Adipocyte (in vitro differentiated cells): ENCODE results near the gene MSH4.
A peak's percentile ranks its signal among the peaks of the same experiment; 100 is the strongest.
"Not testable (repeated sequence)": the region's sequence is repeated elsewhere in the genome, so short reads cannot be mapped to it uniquely, and the experiment has no call there.

Experiments
- DNase-seq: peaks from one replicate; pipeline ENCODE4 v3.0.0-alpha.2; 2015; ENCODE audit warnings: low read depth
- H3K27me3 ChIP-seq: replicated peaks from 2 replicates; pipeline ENCODE4 v1.7.0; 2013; ENCODE audit warnings: mild to moderate bottlenecking, low read length, moderate library complexity; ENCODE audit not compliant: control insufficient read depth, insufficient read depth
- H3K36me3 ChIP-seq: 2 replicates; pipeline ENCODE4 v1.7.0; 2013; ENCODE audit warnings: low read length, mild to moderate bottlenecking, moderate library complexity; ENCODE audit not compliant: control insufficient read depth, insufficient read depth, severe bottlenecking
- H3K4me1 ChIP-seq: 2 replicates; pipeline ENCODE4 v1.7.0; 2013; ENCODE audit warnings: mild to moderate bottlenecking, low read length, moderate library complexity; ENCODE audit not compliant: control insufficient read depth, insufficient read depth
- H3K4me3 ChIP-seq: 2 replicates; pipeline ENCODE4 v1.7.0; 2013; ENCODE audit warnings: mild to moderate bottlenecking, low read length, moderate library complexity
- H3K9ac ChIP-seq: 2 replicates; pipeline ENCODE4 v1.7.0; 2013; ENCODE audit warnings: mild to moderate bottlenecking, low read length, moderate library complexity
- H3K9me3 ChIP-seq: 2 replicates; pipeline ENCODE4 v1.7.0; 2013; ENCODE audit warnings: mild to moderate bottlenecking, low read length, moderate library complexity; ENCODE audit not compliant: control insufficient read depth

MSH4 gene

DNA sequence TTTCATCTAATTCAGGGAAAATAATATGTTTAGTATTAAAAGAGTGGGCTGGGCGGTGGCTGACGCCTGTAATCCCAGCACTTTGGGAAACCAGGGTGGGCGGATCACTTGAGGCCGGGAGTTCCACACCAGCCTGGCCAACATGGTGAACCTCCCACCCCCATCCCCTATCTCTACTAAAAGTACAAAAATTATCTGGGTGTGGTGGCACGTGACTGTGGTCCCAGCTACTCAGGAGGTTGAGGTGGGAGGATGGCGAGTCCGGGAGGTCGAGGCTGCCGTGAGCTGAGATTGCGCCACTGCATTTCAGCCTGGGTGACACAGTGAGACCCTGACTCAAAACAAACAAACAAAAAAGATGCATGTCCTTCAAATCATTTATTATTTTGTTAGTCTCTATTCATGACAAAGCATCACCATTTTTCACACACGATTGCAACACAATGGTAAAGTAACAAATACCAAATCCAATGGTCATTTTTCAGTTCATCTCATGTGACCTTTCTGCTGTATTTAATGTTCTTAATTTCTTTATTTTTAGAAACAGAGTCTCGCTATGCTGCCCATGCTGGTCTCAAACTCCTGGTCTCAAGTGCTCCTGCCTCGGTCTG is 1.0 kb downstream of the MSH4 start:
- Histone ChIP-seq H3K36me3 (peaks cover 42% of the 10 kb centered on the region), H3K9ac (no peak overlapping the region), H3K4me3 (no peak overlapping the region), H3K9me3 (no peaks in the 10 kb centered on the region), H3K27me3 (no peaks in the 10 kb centered on the region), H3K4me1 (peaks cover 2% of the 10 kb centered on the region)
- peak; percentile 23 for DNase-seq

- not testable (repeated sequence) for DNase-seq, H3K9me3 ChIP-seq, H3K27me3 ChIP-seq, H3K9ac ChIP-seq, H3K4me1 ChIP-seq, H3K4me3 ChIP-seq, H3K36me3 ChIP-seq
These were observed 4.8 kb downstream of the MSH4 start for GRCh38 chr1:75801480-75801879.

DNA sequence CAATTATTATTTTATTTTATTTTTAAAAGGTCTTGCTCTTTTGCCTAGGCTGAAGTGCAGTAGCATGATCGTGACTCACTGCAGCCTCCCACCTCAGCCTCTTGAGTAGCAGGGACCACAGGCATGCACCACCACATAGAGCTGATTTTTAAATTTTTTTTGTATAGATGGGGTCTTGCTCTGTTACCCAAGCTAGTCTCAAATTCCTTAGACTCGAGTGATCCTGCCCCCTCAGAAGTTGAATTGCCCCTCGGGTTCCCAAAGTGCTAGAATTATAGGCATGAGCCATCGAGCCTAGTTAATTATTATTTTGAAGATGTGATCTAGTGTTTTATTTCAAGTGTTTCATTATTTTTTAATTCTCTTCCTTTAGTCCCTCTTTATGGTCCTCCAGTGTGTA is 12.2 kb downstream of the MSH4 start:
- Histone ChIP-seq H3K9ac (no peak overlapping the region), H3K27me3 (no peaks in the 10 kb centered on the region), H3K9me3 (no peaks in the 10 kb centered on the region), H3K4me3 (no peak overlapping the region), H3K36me3 (no peaks in the 10 kb centered on the region), H3K4me1 (no peaks in the 10 kb centered on the region)
- DNase-seq: no peak

- DNase-seq, H3K27me3 ChIP-seq, H3K9me3 ChIP-seq, H3K9ac ChIP-seq, H3K36me3 ChIP-seq, H3K4me3 ChIP-seq, H3K4me1 ChIP-seq: not testable (repeated sequence)
These were observed 13.4 kb downstream of the MSH4 start for GRCh38 chr1:75810113-75810512.

- Histone ChIP-seq H3K27me3 (no peaks in the 10 kb centered on the region), H3K9me3 (no peaks in the 10 kb centered on the region), H3K4me3 (no peak overlapping the region), H3K4me1 (no peaks in the 10 kb centered on the region), H3K9ac (no peak overlapping the region), H3K36me3 (no peaks in the 10 kb centered on the region)
- DNase-seq: no peak
These were observed 14.7 kb downstream of the MSH4 start for GRCh38 chr1:75811211-75811981.

DNA sequence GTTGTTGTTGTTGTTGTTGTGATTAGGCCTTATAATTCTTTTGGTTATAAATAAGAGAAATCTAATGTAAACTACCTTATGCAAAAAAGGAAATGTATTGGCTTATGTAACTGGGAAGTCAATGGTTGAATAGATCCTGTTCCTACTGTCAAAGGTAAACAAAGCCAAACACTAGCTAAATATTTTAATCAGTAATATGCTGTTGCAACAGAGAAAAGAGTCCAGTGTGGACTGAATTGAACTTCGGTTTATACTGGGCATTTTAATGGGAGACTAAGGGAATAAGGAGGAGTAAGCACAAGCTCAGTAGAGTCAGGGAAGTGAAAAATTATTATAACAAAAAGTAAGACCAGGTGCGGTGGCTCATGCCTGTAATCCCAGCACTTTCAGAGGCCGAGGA is 15.4 kb downstream of the MSH4 start:
- no peaks in the 10 kb centered on the region for H3K27me3 ChIP-seq
- no peaks in the 10 kb centered on the region for H3K36me3 ChIP-seq
- no peaks in the 10 kb centered on the region for H3K4me1 ChIP-seq
- H3K9ac ChIP-seq: no peak overlapping the region
- DNase-seq: no peak
- no peaks in the 10 kb centered on the region for H3K9me3 ChIP-seq
- H3K4me3 ChIP-seq: no peak overlapping the region

DNA sequence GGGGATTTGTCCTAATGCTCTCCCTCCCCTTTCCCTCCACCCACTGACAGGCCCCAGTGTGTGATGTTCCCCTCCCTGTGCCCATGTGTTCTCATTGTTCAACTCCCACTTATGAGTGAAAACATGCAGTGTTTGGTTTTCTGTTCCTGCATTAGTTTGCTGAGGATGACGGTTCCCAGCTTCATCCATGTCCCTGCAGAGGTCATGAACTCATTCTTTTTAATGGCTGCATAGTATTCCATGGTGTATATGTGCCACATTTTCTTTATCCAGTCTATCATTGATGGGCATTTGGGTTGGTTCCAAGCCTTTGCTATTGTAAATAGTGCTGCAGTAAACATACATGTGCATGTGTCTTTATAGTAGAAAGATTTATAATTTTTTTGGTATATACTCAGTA is 26.9 kb downstream of the MSH4 start:
- DNase-seq, H3K4me3 ChIP-seq, H3K9ac ChIP-seq, H3K36me3 ChIP-seq, H3K27me3 ChIP-seq, H3K4me1 ChIP-seq, H3K9me3 ChIP-seq: not testable (repeated sequence)

DNA sequence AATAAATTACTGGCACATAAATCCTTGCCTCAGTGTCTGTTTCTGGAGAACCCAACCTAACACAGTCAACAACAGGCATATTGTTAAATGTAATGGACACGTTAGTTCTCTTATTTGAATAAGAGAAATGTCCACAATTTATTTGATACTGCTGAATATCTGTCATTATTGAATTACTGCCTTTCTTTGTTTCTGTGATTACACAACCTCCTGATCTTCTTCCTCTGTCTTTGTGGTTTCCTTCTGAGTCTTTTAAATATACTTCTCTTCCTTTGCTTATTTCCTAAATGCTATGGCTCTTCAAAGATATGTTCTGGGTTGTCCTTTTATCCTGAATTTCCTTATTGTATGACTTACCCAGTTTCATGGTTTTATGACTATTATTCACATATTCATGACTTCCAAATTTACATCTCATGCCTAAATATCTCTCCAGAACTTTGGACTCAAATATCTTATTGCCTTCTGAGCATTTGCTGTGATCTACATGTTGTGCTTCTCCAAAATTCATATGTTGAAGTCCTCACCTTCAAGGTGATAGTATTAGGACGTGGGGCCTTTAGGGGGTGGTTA is 39.9 kb downstream of the MSH4 start:
- Histone ChIP-seq H3K9ac (no peak overlapping the region), H3K27me3 (no peaks in the 10 kb centered on the region), H3K9me3 (no peaks in the 10 kb centered on the region), H3K4me1 (peaks cover 5% of the 10 kb centered on the region), H3K36me3 (no peaks in the 10 kb centered on the region), H3K4me3 (no peak overlapping the region)
- DNase-seq: no peak

GRCh38 chr1:75838079-75838478 is 41.4 kb downstream of the MSH4 start:
- H3K27me3 ChIP-seq: no peaks in the 10 kb centered on the region
- DNase-seq: no peak
- H3K9me3 ChIP-seq: no peaks in the 10 kb centered on the region
- no peak overlapping the region for H3K4me3 ChIP-seq
- no peak overlapping the region for H3K9ac ChIP-seq
- peaks cover 10% of the 10 kb centered on the region for H3K4me1 ChIP-seq
- H3K36me3 ChIP-seq: no peaks in the 10 kb centered on the region

DNA sequence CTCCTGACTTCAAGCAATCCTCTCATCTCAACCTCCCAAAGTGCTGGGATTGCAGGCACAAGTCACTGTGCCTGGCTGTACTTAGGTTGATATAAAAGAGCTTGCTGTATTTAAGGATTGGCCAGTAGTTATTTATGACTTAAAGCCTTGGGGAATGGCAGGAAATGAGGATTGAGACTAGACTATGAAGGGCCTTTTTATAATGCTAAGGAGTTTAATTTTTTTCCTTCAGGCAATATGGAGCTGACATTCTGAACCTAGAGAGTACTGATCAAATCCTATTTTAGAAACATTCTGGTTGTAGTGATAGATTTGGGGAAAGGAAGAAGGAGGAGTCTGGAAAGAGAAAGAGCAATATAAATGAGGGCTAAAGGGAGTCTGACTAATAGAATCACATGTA is 44.7 kb downstream of the MSH4 start:
- peaks cover 10% of the 10 kb centered on the region for H3K4me1 ChIP-seq
- H3K9ac ChIP-seq: no peak overlapping the region
- no peak overlapping the region for H3K4me3 ChIP-seq
- H3K36me3 ChIP-seq: no peaks in the 10 kb centered on the region
- no peaks in the 10 kb centered on the region for H3K27me3 ChIP-seq
- no peak for DNase-seq
- H3K9me3 ChIP-seq: no peaks in the 10 kb centered on the region

- Histone ChIP-seq H3K4me3 (no peak overlapping the region), H3K9me3 (no peaks in the 10 kb centered on the region), H3K27me3 (no peaks in the 10 kb centered on the region), H3K4me1 (peaks cover 10% of the 10 kb centered on the region), H3K9ac (no peak overlapping the region), H3K36me3 (no peaks in the 10 kb centered on the region)
- no peak for DNase-seq
These were observed 48.9 kb downstream of the MSH4 start for GRCh38 chr1:75845576-75845975.
